Measurements from ENCODE around the gene HOMER2. TPM values are rescaled to one million over a fixed set of nuclear protein-coding genes. Genes with fewer than 3 reads are reported as not detected.
A peak's percentile ranks its signal among the peaks of the same experiment; 100 is the strongest.

The HOMER2 gene
- total RNA-seq, 2 experiments from 2014 or later = 0.85 to 1.6 TPM

DNA sequence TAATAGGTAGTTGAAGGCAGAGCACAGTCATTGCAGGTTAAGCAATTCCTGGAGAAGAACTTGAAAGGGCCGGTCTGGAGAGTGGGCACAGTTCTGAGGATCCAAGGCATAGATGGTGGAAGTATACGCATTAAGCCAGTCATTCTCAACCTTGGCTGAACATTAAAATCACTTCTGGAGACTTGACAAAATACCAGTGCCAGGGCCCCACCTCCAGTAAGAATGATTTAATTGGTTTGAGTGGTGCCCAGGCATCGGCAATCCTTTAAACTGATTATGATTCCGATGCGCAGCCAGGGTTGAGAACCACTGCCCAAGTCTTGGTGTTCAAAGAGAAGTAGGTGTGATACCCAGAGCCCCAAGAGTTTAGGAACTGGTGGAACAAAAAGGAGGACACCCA lies 6.9 kb upstream of the HOMER2 start:
- no peaks in the 10 kb centered on the region for H3K36me3 ChIP-seq (ENCODE audit: insufficient read depth, low read length)
- Mint-ChIP-seq H3K36me3 (ENCODE audit: low read depth) (no peaks in the 10 kb centered on the region), H3K9me3 (no peaks in the 10 kb centered on the region), H3K27me3 (no peaks in the 10 kb centered on the region), H3K4me3 (no peak overlapping the region), H3K27ac (no peak overlapping the region), H3K4me1 (ENCODE audit: low read depth) (no peaks in the 10 kb centered on the region)
- no peak for TF ChIP-seq CTCF (IDR thresholded peaks at IDR 0.05)
- no peaks in the 10 kb centered on the region for H3K27me3 ChIP-seq (ENCODE audit: control insufficient read depth in 1 of 2, insufficient read depth in 2 of 2, low read length in 2 of 2)
- ChIA-PET POLR2A (no interaction called here), CTCF (no interaction called here)
- H3K27ac ChIP-seq (ENCODE audit: low read depth in 1 of 2, low read length in 2 of 2) = no peak overlapping the region
- no peaks in the 10 kb centered on the region for H3K4me1 ChIP-seq (ENCODE audit: insufficient read depth, low read length)
- DNase-seq (no peak), ATAC-seq (ENCODE audit: poor library complexity) (no peak)
- intact Hi-C loops (cut with DNase I, micrococcal nuclease) = no loop called here
- no peak overlapping the region for H3K4me3 ChIP-seq (ENCODE audit: low read length)
- H3K9me3 ChIP-seq (ENCODE audit: control insufficient read depth in 1 of 2, insufficient read depth in 1 of 2, low read length in 2 of 2) = no peaks in the 10 kb centered on the region

DNA sequence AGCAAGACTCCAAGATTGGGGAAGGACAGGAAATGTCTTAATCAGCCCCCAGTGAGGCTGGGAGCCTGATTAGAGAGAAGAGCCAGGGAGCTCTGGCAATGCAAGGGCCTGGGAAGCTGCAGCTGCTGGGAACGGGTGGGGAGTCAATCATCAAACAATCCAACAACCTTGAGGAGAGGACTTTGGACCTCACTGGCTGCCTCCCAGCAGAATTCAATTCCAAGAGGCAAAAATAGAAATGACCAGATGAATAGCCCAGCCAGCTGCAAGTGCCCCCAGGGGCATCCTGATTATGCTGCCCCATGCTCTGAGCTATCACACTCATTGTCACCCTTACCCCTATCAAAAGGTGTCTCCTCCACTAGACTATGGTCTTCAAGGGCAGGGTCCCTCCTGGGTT lies 6.1 kb upstream of the HOMER2 start:
- CTCF ChIA-PET = no interaction called here
- DNase-seq (no peak), ATAC-seq (ENCODE audit: poor library complexity) (no peak)
- Histone ChIP-seq H3K9me3 (ENCODE audit: control insufficient read depth in 1 of 2, insufficient read depth in 1 of 2, low read length in 2 of 2) (no peaks in the 10 kb centered on the region), H3K4me3 (ENCODE audit: low read length) (no peak overlapping the region), H3K36me3 (ENCODE audit: insufficient read depth, low read length) (no peaks in the 10 kb centered on the region), H3K27me3 (ENCODE audit: control insufficient read depth in 1 of 2, insufficient read depth in 2 of 2, low read length in 2 of 2) (no peaks in the 10 kb centered on the region), H3K27ac (ENCODE audit: low read depth in 1 of 2, low read length in 2 of 2) (no peak overlapping the region), H3K4me1 (ENCODE audit: insufficient read depth, low read length) (no peaks in the 10 kb centered on the region)
- Mint-ChIP-seq H3K27ac (no peak overlapping the region), H3K36me3 (ENCODE audit: low read depth) (no peaks in the 10 kb centered on the region), H3K4me3 (no peak overlapping the region), H3K27me3 (no peaks in the 10 kb centered on the region), H3K4me1 (ENCODE audit: low read depth) (no peaks in the 10 kb centered on the region), H3K9me3 (no peaks in the 10 kb centered on the region)
- no peak for TF ChIP-seq CTCF (IDR thresholded peaks at IDR 0.05)
- POLR2A ChIA-PET = no interaction called here
- intact Hi-C loops (cut with DNase I, micrococcal nuclease) = no loop called here

- no peaks in the 10 kb centered on the region for H3K36me3 ChIP-seq (ENCODE audit: insufficient read depth, low read length)
- H3K4me3 ChIP-seq (ENCODE audit: low read length) = no peak overlapping the region
- no peaks in the 10 kb centered on the region for H3K9me3 ChIP-seq (ENCODE audit: control insufficient read depth in 1 of 2, insufficient read depth in 1 of 2, low read length in 2 of 2)
- ATAC-seq (ENCODE audit: poor library complexity) = no peak
- Mint-ChIP-seq H3K27ac (no peak overlapping the region), H3K9me3 (no peaks in the 10 kb centered on the region), H3K4me3 (peak overlapping the region; percentile 74), H3K4me1 (ENCODE audit: low read depth) (peaks cover 6% of the 10 kb centered on the region), H3K27me3 (peaks cover 11% of the 10 kb centered on the region), H3K36me3 (ENCODE audit: low read depth) (no peaks in the 10 kb centered on the region)
- ChIA-PET CTCF (no interaction called here), POLR2A (no interaction called here)
- H3K27me3 ChIP-seq (ENCODE audit: control insufficient read depth in 1 of 2, insufficient read depth in 2 of 2, low read length in 2 of 2) = peaks cover 25 to 33% of the 10 kb centered on the region in 2 experiments
- H3K27ac ChIP-seq (ENCODE audit: low read depth in 1 of 2, low read length in 2 of 2) = no peak overlapping the region
- intact Hi-C loops (cut with DNase I, micrococcal nuclease) = no loop called here
- no peak for TF ChIP-seq CTCF (IDR thresholded peaks at IDR 0.05)
- DNase-seq = peak in 1 of 14 experiments; percentile 4
- peaks cover 3% of the 10 kb centered on the region for H3K4me1 ChIP-seq (ENCODE audit: insufficient read depth, low read length)
Measured at GRCh38 chr15:82951472-82952157, 905 bp downstream of the HOMER2 start.
